Coronary artery (tissue), 2 donors: ENCODE data around the gene CCDC167.

ENCODE experiments used
- DNase-seq: peaks from one replicate; pipeline ENCODE4 v3.0.0-alpha.2; 2017; ENCODE audit warnings: low spot score
- H3K27ac ChIP-seq, 2 donors: fragments of 200-600 bp; sonication (generic); one replicate each; pipeline ENCODE4 v1.5.1; 2016 to 2019
- H3K4me3 ChIP-seq: fragments of 200-600 bp; sonication (generic); 2 replicates; pipeline ENCODE4 v1.5.1; 2016; ENCODE audit warnings: mild to moderate bottlenecking, moderate library complexity
- CTCF ChIP-seq: fragments of 200-600 bp; sonication (generic); IDR thresholded peaks from one replicate; pipeline ENCODE4 v1.5.1; 2019; ENCODE audit warnings: antibody characterized with exemption

Gene CCDC167

GRCh38 chr6:37543361-37543760 is 43.7 kb upstream of the CCDC167 start:
- Histone ChIP-seq H3K27ac (no peak overlapping the region), H3K4me3 (no peak overlapping the region)
- no peak for DNase-seq
- TF ChIP-seq CTCF: no peak

DNA sequence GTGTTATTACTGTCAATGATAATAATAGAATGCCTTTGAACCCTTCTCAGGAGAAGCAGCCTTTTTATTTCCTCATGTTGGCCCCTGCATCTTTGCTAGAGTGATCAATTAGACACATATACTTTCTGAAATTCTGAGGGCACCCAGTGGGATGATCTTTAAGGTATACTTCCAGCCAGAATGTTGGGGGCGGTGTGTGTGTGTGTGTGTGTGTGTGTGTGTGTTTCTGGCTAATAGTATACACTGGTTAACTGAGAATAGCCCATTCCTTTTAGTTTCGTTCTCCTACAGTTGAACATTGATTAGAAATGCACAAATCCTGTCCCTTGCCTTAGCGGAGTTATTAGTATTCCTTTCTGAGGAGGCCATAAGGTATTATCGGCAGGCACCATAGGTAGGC is 41.7 kb upstream of the CCDC167 start:
- TF ChIP-seq CTCF: no peak
- Histone ChIP-seq H3K4me3 (no peak overlapping the region), H3K27ac (no peak overlapping the region)
- DNase-seq: no peak

DNA sequence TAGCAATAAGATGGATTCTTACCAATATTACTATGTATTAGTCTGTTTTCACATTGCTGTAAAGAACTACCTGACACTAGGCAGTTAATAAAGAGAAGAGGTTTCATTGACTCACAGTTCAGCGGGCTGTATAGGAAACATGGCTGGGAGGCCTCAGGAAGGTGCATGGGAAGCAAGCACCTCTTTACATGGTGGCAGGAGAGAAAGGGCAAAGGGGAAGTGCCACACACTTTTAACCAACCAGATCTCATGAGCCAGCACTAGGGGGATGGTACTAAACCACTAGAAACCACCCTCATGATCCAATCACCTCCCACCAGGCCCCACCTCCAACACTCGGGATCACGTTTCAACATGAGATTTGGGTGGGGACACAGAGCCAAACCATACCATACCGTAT is 40.7 kb upstream of the CCDC167 start:
- no peak for DNase-seq
- no peak overlapping the region for H3K4me3 ChIP-seq
- TF ChIP-seq CTCF: no peak
- no peak overlapping the region for H3K27ac ChIP-seq

DNA sequence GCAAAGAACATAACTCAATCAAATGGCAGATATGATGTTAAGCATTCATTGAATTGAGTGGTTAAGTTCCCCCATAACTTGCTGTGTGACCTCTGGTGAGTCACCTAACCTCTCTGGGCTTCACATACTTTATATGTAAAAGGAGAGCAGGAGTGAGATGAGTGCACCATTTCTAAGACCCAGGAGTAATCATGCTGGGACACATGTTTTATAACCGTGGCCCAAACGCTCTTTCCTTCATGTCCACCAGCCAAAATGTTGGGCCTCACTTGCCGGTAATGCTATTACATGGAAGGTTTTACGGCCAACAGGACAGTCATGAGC is 40.3 kb upstream of the CCDC167 start:
- Histone ChIP-seq H3K27ac (no peak overlapping the region), H3K4me3 (no peak overlapping the region)
- no peak for TF ChIP-seq CTCF
- DNase-seq: no peak

DNA sequence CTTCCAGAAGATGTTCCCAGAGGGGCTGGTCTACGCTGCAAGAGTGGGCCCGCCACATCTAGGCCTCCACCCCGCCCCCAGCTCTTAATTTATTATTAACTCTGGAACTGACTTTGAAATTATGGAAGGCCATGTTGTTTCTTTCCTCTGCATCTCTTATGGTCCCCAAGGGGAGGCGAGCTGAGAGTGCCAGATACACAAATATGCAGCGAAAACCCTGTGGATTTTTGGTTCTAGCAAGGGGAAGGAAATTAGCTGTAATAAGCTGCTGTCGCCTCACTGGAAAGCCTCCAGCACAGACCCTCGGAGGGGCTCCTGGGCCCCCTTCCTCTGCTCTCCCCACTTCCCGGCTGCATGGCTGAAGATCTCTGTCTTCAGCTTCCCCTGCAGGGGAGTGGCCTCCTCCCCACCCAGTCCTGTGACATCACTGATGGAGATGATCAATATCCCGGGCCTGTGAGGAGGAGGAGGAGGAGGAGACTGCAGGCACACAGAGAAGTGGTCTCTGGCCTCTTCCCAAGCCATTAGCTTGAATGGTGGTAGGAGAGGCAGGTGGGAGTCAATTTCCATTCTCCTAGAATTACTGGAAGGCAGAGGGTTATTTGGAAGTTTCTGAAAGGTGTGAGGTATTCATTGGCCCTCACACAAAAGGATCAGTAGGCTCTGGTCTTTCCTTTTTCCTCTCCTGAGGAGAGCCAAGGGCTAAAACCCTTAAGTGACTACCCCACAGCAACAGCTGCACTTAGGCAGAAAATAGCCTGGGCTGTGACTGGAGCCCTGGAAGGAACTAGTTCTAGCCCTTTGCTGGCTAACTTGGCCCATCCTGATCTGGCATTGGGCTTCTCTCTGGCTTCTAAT is 39.7 kb upstream of the CCDC167 start:
- DNase-seq: no peak
- no peak for TF ChIP-seq CTCF
- H3K4me3 ChIP-seq: no peak overlapping the region
- no peak overlapping the region for H3K27ac ChIP-seq

GRCh38 chr6:37538107-37538506 is 38.4 kb upstream of the CCDC167 start:
- DNase-seq: no peak
- no peak overlapping the region for H3K4me3 ChIP-seq
- TF ChIP-seq CTCF: no peak
- no peak overlapping the region for H3K27ac ChIP-seq

GRCh38 chr6:37537548-37537947 is 37.9 kb upstream of the CCDC167 start:
- H3K4me3 ChIP-seq: no peak overlapping the region
- TF ChIP-seq CTCF: no peak
- no peak for DNase-seq
- H3K27ac ChIP-seq: no peak overlapping the region
